ENCODE data around the gene GRK1. TPM values are rescaled to one million over a fixed set of nuclear protein-coding genes. Genes with fewer than 3 reads are reported as not detected.

GRK1 gene
- total and polyA plus RNA-seq, 2 of the 8 experiments (the other 6 are each of a cell fraction or from before 2014, with no cell fraction given), result 0.12 TPM; not detected in 1

DNA sequence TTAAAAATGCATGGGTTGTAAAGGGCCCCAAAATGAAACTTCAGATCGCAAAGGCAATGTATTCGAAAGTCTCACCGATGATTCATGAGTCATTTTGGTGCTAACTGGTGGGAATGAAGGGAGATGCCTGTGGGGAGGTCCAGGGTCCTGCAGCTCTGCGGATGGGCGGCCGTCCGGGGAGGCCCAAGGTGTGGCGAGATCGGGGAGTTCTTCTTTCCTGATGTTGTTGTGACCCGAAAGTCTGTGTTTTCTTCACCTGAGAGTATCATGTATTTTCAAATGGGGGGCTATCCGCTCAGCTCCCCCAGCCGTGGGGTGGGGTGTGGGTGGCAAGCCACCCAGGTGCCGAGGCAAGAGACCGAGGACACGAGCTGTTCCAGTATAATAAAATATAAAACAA, 46.0 kb upstream of the GRK1 start (continued):
- TF ChIP-seq, protein P1, sequence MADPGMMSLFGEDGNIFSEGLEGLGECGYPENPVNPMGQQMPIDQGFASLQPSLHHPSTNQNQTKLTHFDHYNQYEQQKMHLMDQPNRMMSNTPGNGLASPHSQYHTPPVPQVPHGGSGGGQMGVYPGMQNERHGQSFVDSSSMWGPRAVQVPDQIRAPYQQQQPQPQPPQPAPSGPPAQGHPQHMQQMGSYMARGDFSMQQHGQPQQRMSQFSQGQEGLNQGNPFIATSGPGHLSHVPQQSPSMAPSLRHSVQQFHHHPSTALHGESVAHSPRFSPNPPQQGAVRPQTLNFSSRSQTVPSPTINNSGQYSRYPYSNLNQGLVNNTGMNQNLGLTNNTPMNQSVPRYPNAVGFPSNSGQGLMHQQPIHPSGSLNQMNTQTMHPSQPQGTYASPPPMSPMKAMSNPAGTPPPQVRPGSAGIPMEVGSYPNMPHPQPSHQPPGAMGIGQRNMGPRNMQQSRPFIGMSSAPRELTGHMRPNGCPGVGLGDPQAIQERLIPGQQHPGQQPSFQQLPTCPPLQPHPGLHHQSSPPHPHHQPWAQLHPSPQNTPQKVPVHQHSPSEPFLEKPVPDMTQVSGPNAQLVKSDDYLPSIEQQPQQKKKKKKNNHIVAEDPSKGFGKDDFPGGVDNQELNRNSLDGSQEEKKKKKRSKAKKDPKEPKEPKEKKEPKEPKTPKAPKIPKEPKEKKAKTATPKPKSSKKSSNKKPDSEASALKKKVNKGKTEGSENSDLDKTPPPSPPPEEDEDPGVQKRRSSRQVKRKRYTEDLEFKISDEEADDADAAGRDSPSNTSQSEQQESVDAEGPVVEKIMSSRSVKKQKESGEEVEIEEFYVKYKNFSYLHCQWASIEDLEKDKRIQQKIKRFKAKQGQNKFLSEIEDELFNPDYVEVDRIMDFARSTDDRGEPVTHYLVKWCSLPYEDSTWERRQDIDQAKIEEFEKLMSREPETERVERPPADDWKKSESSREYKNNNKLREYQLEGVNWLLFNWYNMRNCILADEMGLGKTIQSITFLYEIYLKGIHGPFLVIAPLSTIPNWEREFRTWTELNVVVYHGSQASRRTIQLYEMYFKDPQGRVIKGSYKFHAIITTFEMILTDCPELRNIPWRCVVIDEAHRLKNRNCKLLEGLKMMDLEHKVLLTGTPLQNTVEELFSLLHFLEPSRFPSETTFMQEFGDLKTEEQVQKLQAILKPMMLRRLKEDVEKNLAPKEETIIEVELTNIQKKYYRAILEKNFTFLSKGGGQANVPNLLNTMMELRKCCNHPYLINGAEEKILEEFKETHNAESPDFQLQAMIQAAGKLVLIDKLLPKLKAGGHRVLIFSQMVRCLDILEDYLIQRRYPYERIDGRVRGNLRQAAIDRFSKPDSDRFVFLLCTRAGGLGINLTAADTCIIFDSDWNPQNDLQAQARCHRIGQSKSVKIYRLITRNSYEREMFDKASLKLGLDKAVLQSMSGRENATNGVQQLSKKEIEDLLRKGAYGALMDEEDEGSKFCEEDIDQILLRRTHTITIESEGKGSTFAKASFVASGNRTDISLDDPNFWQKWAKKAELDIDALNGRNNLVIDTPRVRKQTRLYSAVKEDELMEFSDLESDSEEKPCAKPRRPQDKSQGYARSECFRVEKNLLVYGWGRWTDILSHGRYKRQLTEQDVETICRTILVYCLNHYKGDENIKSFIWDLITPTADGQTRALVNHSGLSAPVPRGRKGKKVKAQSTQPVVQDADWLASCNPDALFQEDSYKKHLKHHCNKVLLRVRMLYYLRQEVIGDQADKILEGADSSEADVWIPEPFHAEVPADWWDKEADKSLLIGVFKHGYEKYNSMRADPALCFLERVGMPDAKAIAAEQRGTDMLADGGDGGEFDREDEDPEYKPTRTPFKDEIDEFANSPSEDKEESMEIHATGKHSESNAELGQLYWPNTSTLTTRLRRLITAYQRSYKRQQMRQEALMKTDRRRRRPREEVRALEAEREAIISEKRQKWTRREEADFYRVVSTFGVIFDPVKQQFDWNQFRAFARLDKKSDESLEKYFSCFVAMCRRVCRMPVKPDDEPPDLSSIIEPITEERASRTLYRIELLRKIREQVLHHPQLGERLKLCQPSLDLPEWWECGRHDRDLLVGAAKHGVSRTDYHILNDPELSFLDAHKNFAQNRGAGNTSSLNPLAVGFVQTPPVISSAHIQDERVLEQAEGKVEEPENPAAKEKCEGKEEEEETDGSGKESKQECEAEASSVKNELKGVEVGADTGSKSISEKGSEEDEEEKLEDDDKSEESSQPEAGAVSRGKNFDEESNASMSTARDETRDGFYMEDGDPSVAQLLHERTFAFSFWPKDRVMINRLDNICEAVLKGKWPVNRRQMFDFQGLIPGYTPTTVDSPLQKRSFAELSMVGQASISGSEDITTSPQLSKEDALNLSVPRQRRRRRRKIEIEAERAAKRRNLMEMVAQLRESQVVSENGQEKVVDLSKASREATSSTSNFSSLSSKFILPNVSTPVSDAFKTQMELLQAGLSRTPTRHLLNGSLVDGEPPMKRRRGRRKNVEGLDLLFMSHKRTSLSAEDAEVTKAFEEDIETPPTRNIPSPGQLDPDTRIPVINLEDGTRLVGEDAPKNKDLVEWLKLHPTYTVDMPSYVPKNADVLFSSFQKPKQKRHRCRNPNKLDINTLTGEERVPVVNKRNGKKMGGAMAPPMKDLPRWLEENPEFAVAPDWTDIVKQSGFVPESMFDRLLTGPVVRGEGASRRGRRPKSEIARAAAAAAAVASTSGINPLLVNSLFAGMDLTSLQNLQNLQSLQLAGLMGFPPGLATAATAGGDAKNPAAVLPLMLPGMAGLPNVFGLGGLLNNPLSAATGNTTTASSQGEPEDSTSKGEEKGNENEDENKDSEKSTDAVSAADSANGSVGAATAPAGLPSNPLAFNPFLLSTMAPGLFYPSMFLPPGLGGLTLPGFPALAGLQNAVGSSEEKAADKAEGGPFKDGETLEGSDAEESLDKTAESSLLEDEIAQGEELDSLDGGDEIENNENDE (IDR thresholded peaks at IDR 0.05; ENCODE audit: insufficient replicate concordance, low read length), result no peak
